Nephron progenitor cell (in vitro differentiated cells): Measurements from ENCODE around the gene ASIC2.

Experiments used
- DNase-seq: peaks from one replicate; pipeline ENCODE4 v3.0.0; 2021
- H3K27ac Mint-ChIP-seq: 2 replicates; pipeline ENCODE4 v1.8.0; 2021; ENCODE audit warnings: mild to moderate bottlenecking, moderate library complexity, mixed read lengths
- H3K27me3 Mint-ChIP-seq: 2 replicates; pipeline ENCODE4 v1.8.0; 2021; ENCODE audit warnings: mild to moderate bottlenecking, low read depth, mixed read lengths; ENCODE audit not compliant: poor library complexity
- H3K36me3 Mint-ChIP-seq: 2 replicates; pipeline ENCODE4 v1.8.0; 2021; ENCODE audit warnings: low read depth, mixed read lengths
- H3K4me1 Mint-ChIP-seq: 2 replicates; pipeline ENCODE4 v1.8.0; 2021; ENCODE audit warnings: mixed read lengths
- H3K4me3 Mint-ChIP-seq: 2 replicates; pipeline ENCODE4 v1.8.0; 2021; ENCODE audit warnings: mild to moderate bottlenecking, moderate library complexity, mixed read lengths
- H3K9me3 Mint-ChIP-seq: 2 replicates; pipeline ENCODE4 v1.8.0; 2021; ENCODE audit warnings: mild to moderate bottlenecking, moderate library complexity, mixed read lengths
- CTCF ChIP-seq: fragments of 200-600 bp; sonication (generic); IDR thresholded peaks from 2 replicates; pipeline ENCODE4 v1.5.0; 2021; ENCODE audit warnings: antibody characterized with exemption

Gene ASIC2

GRCh38 chr17:33121272-33121671, 171.8 kb downstream of the ASIC2 start:
- H3K4me1 Mint-ChIP-seq: peaks cover 28% of the 10 kb centered on the region
- H3K4me3 Mint-ChIP-seq: no peak overlapping the region
- no peak overlapping the region for H3K27ac Mint-ChIP-seq
- DNase-seq: no peak
- H3K27me3 Mint-ChIP-seq: peaks cover 5% of the 10 kb centered on the region
- no peaks in the 10 kb centered on the region for H3K9me3 Mint-ChIP-seq
- no peaks in the 10 kb centered on the region for H3K36me3 Mint-ChIP-seq
- TF ChIP-seq CTCF: no peak

- H3K27me3 Mint-ChIP-seq: peaks cover 5% of the 10 kb centered on the region
- H3K9me3 Mint-ChIP-seq: no peaks in the 10 kb centered on the region
- H3K36me3 Mint-ChIP-seq: no peaks in the 10 kb centered on the region
- peaks cover 27% of the 10 kb centered on the region for H3K4me1 Mint-ChIP-seq
- H3K4me3 Mint-ChIP-seq: no peak overlapping the region
- no peak for TF ChIP-seq CTCF
- DNase-seq: no peak
- H3K27ac Mint-ChIP-seq: no peak overlapping the region
Measured at GRCh38 chr17:33120103-33120502, 173.0 kb downstream of the ASIC2 start.

GRCh38 chr17:33118391-33119075, 174.6 kb downstream of the ASIC2 start:
- H3K27me3 Mint-ChIP-seq: peaks cover 5% of the 10 kb centered on the region
- H3K4me1 Mint-ChIP-seq: peaks cover 19% of the 10 kb centered on the region
- no peak for TF ChIP-seq CTCF
- H3K27ac Mint-ChIP-seq: no peak overlapping the region
- no peaks in the 10 kb centered on the region for H3K9me3 Mint-ChIP-seq
- no peak overlapping the region for H3K4me3 Mint-ChIP-seq
- no peak for DNase-seq
- H3K36me3 Mint-ChIP-seq: no peaks in the 10 kb centered on the region

- TF ChIP-seq CTCF: no peak
- Mint-ChIP-seq H3K27ac (no peak overlapping the region), H3K27me3 (peaks cover 5% of the 10 kb centered on the region), H3K4me3 (no peak overlapping the region), H3K4me1 (peaks cover 19% of the 10 kb centered on the region), H3K9me3 (no peaks in the 10 kb centered on the region), H3K36me3 (no peaks in the 10 kb centered on the region)
- DNase-seq: no peak
Measured at GRCh38 chr17:33116021-33116551, 177.0 kb downstream of the ASIC2 start.

- Mint-ChIP-seq H3K9me3 (no peaks in the 10 kb centered on the region), H3K27ac (no peak overlapping the region), H3K4me3 (no peak overlapping the region), H3K27me3 (peaks cover 4% of the 10 kb centered on the region), H3K36me3 (no peaks in the 10 kb centered on the region), H3K4me1 (peaks cover 12% of the 10 kb centered on the region)
- no peak for DNase-seq
- no peak for TF ChIP-seq CTCF
Measured at GRCh38 chr17:33115366-33115765, 177.7 kb downstream of the ASIC2 start.

- no peak for TF ChIP-seq CTCF
- DNase-seq: no peak
- peaks cover 4% of the 10 kb centered on the region for H3K27me3 Mint-ChIP-seq
- H3K4me1 Mint-ChIP-seq: peaks cover 4% of the 10 kb centered on the region
- no peaks in the 10 kb centered on the region for H3K36me3 Mint-ChIP-seq
- H3K9me3 Mint-ChIP-seq: no peaks in the 10 kb centered on the region
- H3K27ac Mint-ChIP-seq: no peak overlapping the region
- H3K4me3 Mint-ChIP-seq: no peak overlapping the region
Measured at GRCh38 chr17:33113991-33114370, 179.1 kb downstream of the ASIC2 start.
